ENCODE measurements around the gene SLC12A7. TPM values are rescaled to one million over a fixed set of nuclear protein-coding genes. Genes with fewer than 3 reads are reported as not detected.
"Not testable (repeated sequence)": the region's sequence is repeated elsewhere in the genome, so short reads cannot be mapped to it uniquely, and the experiment has no call there.

Gene SLC12A7
- total RNA-seq, 2 donors from 2014 or later: 18.4 to 34.6 TPM

DNA sequence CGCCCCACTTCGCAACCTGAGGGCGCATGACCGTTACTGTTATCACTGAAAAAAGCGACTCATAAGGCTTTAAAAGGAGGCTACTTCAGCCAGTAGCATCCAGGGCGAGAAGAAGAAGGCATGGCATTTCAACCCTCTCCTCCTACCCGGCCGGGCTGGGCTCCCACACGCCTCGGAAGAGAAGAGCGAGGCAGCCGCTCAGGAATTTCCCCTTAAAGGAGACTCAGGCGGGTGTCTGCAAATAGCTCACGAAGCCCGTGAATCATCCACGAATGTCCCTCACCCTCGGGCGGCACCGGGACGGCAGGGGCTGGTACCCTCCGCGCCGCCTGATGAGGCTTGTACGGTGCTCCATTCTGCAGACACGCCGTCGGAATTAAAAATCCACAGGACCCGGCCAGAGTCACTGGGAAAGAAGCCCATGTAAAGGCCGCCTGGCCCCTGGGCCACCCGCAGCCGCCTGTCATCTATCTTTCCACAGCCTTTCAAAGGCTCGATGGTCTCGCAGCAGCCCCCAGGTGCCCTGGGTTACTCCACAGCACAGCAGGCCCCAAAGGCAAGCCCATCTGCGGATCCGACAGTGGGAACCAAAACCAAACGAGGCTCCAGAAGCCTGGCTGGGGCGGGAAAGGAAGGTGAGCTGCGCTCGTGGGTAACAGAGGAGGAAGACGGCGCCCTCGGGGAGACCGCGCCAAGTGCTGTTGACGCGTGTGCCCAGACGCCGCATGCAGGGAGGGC, 11.8 kb downstream of the SLC12A7 start:
- ATAC-seq (ENCODE audit: insufficient number of reproducible peaks, low FRiP score, low read depth) (no peak), DNase-seq (ENCODE audit: low spot score) (no peak)
- Histone ChIP-seq H3K36me3 (no peaks in the 10 kb centered on the region), H3K27ac (no peak overlapping the region), H3K27me3 (replicated peaks; ENCODE audit: insufficient read depth) (no peaks in the 10 kb centered on the region), H3K4me1 (ENCODE audit: control insufficient read depth in 1 of 2, low read depth in 2 of 2) (peaks cover 3 to 19% of the 10 kb centered on the region in 2 donors), H3K9me3 (no peaks in the 10 kb centered on the region), H3K4me3 (no peak overlapping the region)
- TF ChIP-seq, protein P1, sequence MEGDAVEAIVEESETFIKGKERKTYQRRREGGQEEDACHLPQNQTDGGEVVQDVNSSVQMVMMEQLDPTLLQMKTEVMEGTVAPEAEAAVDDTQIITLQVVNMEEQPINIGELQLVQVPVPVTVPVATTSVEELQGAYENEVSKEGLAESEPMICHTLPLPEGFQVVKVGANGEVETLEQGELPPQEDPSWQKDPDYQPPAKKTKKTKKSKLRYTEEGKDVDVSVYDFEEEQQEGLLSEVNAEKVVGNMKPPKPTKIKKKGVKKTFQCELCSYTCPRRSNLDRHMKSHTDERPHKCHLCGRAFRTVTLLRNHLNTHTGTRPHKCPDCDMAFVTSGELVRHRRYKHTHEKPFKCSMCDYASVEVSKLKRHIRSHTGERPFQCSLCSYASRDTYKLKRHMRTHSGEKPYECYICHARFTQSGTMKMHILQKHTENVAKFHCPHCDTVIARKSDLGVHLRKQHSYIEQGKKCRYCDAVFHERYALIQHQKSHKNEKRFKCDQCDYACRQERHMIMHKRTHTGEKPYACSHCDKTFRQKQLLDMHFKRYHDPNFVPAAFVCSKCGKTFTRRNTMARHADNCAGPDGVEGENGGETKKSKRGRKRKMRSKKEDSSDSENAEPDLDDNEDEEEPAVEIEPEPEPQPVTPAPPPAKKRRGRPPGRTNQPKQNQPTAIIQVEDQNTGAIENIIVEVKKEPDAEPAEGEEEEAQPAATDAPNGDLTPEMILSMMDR (IDR thresholded peaks at IDR 0.05): no peak

DNA sequence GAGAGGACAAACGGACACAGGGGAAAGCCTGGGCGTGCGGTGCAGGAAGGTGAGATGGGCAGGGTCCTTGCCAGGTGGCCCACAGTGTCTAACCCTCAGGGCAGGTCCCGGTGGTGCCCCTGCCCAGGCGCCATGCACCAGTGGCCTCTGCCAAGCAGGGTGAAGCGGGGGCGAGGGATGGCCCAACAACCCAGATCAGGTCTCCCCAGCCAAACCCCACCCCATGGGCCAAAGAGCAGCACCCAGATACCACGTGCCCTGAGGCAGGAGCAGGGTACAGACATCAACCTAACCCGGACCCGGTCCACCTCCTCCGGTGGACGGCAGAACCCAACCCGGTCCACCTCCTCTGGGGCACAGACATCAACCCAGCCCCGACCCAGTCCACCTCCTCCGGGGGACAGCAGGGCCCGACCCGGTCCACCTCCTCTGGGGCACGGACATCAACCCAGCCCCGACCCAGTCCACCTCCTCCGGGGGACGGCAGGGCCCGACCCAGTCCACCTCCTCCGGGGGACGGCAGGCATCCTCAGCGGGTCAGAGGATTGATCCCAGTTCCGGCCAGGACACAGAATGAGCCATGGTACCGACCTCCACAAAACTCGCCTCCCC, 12.8 kb downstream of the SLC12A7 start:
- Histone ChIP-seq H3K4me3 (no peak overlapping the region), H3K9me3 (no peaks in the 10 kb centered on the region), H3K36me3 (no peaks in the 10 kb centered on the region), H3K4me1 (ENCODE audit: control insufficient read depth in 1 of 2, low read depth in 2 of 2) (peaks cover 3 to 14% of the 10 kb centered on the region in 2 donors), H3K27me3 (replicated peaks; ENCODE audit: insufficient read depth) (no peaks in the 10 kb centered on the region), H3K27ac (no peak overlapping the region)
- ATAC-seq (ENCODE audit: insufficient number of reproducible peaks, low FRiP score, low read depth): no peak
- no peak for DNase-seq (ENCODE audit: low spot score)
- TF ChIP-seq, protein P1 (IDR thresholded peaks at IDR 0.05): no peak

DNA sequence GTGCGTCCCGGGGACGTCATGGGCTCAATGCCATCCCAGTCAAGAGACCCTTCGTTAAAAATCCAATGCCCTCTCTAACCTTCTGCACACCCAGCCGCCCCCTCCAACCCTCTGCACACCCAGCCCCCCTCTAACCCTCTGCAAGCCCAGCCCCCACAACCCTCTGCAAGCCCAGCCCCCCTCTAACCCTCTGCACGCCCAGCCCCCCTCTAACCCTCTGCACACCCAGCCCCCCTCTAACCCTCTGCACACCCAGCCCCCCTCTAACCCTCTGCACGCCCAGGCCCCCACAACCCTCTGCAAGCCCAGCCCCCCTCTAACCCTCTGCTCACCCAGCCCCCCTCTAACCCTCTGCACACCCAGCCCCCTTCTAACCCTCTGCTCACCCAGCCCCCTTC, 13.9 kb downstream of the SLC12A7 start:
- not testable (repeated sequence) for H3K36me3 ChIP-seq; H3K4me1 ChIP-seq (ENCODE audit: control insufficient read depth in 1 of 2, low read depth in 2 of 2); H3K27ac ChIP-seq; H3K27me3 ChIP-seq (replicated peaks; ENCODE audit: insufficient read depth); H3K4me3 ChIP-seq; DNase-seq (ENCODE audit: low spot score); ATAC-seq (ENCODE audit: insufficient number of reproducible peaks, low FRiP score, low read depth); H3K9me3 ChIP-seq

DNA sequence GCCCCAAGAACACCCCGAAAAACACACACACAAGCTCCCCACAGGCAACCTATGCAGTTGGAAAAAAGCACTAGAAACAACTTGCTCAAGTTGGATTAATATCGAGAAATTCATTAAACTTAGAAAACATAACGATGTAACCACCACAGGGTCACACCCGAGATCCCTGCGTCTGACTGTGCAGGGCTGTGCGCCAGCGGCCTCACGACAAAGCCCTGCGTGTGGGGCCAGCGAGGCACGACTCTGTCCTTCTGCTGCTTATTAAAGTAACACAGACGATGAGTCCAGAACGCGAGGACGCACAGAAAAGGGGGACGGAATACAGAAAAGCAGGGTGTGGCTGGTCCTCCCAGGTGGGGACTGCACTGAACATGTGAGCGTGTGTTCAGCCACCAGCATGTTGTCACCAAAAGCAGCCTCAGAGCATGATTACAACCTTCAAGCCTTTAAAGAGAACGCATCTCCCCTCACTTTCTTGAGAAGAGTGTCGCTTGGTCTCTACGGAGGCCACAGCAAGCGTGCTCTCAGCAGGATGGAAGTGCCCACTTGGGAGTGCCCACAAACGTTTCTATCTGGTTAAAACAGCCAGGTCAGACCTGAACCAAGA, 14.4 kb downstream of the SLC12A7 start:
- peaks cover 6% of the 10 kb centered on the region for H3K36me3 ChIP-seq
- H3K4me3 ChIP-seq: no peak overlapping the region
- H3K27ac ChIP-seq: no peak overlapping the region
- no peak for ATAC-seq (ENCODE audit: insufficient number of reproducible peaks, low FRiP score, low read depth)
- no peaks in the 10 kb centered on the region for H3K27me3 ChIP-seq (replicated peaks; ENCODE audit: insufficient read depth)
- no peaks in the 10 kb centered on the region for H3K9me3 ChIP-seq
- no peak for DNase-seq (ENCODE audit: low spot score)
- TF ChIP-seq, protein P1 (IDR thresholded peaks at IDR 0.05): no peak
- no peaks in the 10 kb centered on the region for H3K4me1 ChIP-seq (ENCODE audit: control insufficient read depth in 1 of 2, low read depth in 2 of 2)

DNA sequence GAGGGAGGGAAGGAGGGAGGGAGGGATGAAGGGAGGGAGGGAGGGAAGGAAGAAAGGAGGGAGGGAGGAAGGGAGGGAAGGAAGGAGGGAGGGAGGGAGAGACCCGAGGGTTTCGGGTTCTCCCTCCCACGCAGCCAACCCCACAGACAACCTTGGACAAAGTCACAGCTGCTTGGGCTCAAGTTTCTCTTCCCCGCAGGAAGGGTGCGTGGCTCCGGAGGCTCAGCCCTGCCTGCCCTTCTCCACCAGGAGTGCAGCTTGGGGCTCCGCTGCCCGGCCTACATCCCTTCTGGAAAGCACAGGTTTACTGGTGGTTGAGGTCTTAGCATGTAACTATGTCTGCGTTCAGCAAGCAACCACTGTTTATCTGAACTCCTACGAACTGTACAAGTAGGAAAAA, 15.0 kb downstream of the SLC12A7 start:
- TF ChIP-seq, protein P1 (IDR thresholded peaks at IDR 0.05): no peak
- Histone ChIP-seq H3K9me3 (no peaks in the 10 kb centered on the region), H3K4me1 (ENCODE audit: control insufficient read depth in 1 of 2, low read depth in 2 of 2) (no peaks in the 10 kb centered on the region), H3K4me3 (no peak overlapping the region), H3K36me3 (peaks cover 6% of the 10 kb centered on the region), H3K27me3 (replicated peaks; ENCODE audit: insufficient read depth) (no peaks in the 10 kb centered on the region), H3K27ac (no peak overlapping the region)
- no peak for DNase-seq (ENCODE audit: low spot score)
- no peak for ATAC-seq (ENCODE audit: insufficient number of reproducible peaks, low FRiP score, low read depth)
